Adipocyte (in vitro differentiated cells): ENCODE measurements around the gene RASSF9.

Experiments
- DNase-seq: peaks from one replicate; pipeline ENCODE4 v3.0.0-alpha.2; 2015; ENCODE audit warnings: low read depth
- H3K27me3 ChIP-seq: replicated peaks from 2 replicates; pipeline ENCODE4 v1.7.0; 2013; ENCODE audit warnings: mild to moderate bottlenecking, low read length, moderate library complexity; ENCODE audit not compliant: control insufficient read depth, insufficient read depth
- H3K36me3 ChIP-seq: 2 replicates; pipeline ENCODE4 v1.7.0; 2013; ENCODE audit warnings: low read length, mild to moderate bottlenecking, moderate library complexity; ENCODE audit not compliant: control insufficient read depth, insufficient read depth, severe bottlenecking
- H3K4me1 ChIP-seq: 2 replicates; pipeline ENCODE4 v1.7.0; 2013; ENCODE audit warnings: mild to moderate bottlenecking, low read length, moderate library complexity; ENCODE audit not compliant: control insufficient read depth, insufficient read depth
- H3K4me3 ChIP-seq: 2 replicates; pipeline ENCODE4 v1.7.0; 2013; ENCODE audit warnings: mild to moderate bottlenecking, low read length, moderate library complexity
- H3K9ac ChIP-seq: 2 replicates; pipeline ENCODE4 v1.7.0; 2013; ENCODE audit warnings: mild to moderate bottlenecking, low read length, moderate library complexity
- H3K9me3 ChIP-seq: 2 replicates; pipeline ENCODE4 v1.7.0; 2013; ENCODE audit warnings: mild to moderate bottlenecking, low read length, moderate library complexity; ENCODE audit not compliant: control insufficient read depth

The RASSF9 gene

GRCh38 chr12:85784096-85784720 lies 52.0 kb downstream of the RASSF9 start:
- H3K4me3 ChIP-seq: no peak overlapping the region
- no peaks in the 10 kb centered on the region for H3K27me3 ChIP-seq
- H3K9ac ChIP-seq: no peak overlapping the region
- DNase-seq: no peak
- peaks cover 6% of the 10 kb centered on the region for H3K4me1 ChIP-seq
- H3K36me3 ChIP-seq: no peaks in the 10 kb centered on the region
- H3K9me3 ChIP-seq: no peaks in the 10 kb centered on the region

- H3K36me3 ChIP-seq: no peaks in the 10 kb centered on the region
- no peaks in the 10 kb centered on the region for H3K27me3 ChIP-seq
- peaks cover 6% of the 10 kb centered on the region for H3K4me1 ChIP-seq
- H3K9me3 ChIP-seq: no peaks in the 10 kb centered on the region
- H3K9ac ChIP-seq: no peak overlapping the region
- no peak overlapping the region for H3K4me3 ChIP-seq
- DNase-seq: no peak
Measured at GRCh38 chr12:85782711-85783110, 53.5 kb downstream of the RASSF9 start.

GRCh38 chr12:85781766-85782165 lies 54.4 kb downstream of the RASSF9 start:
- no peak overlapping the region for H3K9ac ChIP-seq
- no peaks in the 10 kb centered on the region for H3K36me3 ChIP-seq
- peaks cover 6% of the 10 kb centered on the region for H3K4me1 ChIP-seq
- DNase-seq: no peak
- no peak overlapping the region for H3K4me3 ChIP-seq
- H3K9me3 ChIP-seq: no peaks in the 10 kb centered on the region
- no peaks in the 10 kb centered on the region for H3K27me3 ChIP-seq

- DNase-seq: no peak
- Histone ChIP-seq H3K27me3 (no peaks in the 10 kb centered on the region), H3K4me1 (peaks cover 6% of the 10 kb centered on the region), H3K9me3 (no peaks in the 10 kb centered on the region), H3K36me3 (no peaks in the 10 kb centered on the region), H3K9ac (no peak overlapping the region), H3K4me3 (no peak overlapping the region)
Measured at GRCh38 chr12:85779768-85780167, 56.4 kb downstream of the RASSF9 start.

GRCh38 chr12:85775091-85775490 lies 61.1 kb downstream of the RASSF9 start:
- DNase-seq: no peak
- Histone ChIP-seq H3K9ac (no peak overlapping the region), H3K9me3 (no peaks in the 10 kb centered on the region), H3K27me3 (no peaks in the 10 kb centered on the region), H3K36me3 (no peaks in the 10 kb centered on the region), H3K4me3 (no peak overlapping the region), H3K4me1 (no peaks in the 10 kb centered on the region)

GRCh38 chr12:85765453-85765869 lies 70.7 kb downstream of the RASSF9 start:
- DNase-seq: no peak
- H3K9me3 ChIP-seq: no peaks in the 10 kb centered on the region
- H3K4me1 ChIP-seq: no peaks in the 10 kb centered on the region
- H3K9ac ChIP-seq: no peak overlapping the region
- no peak overlapping the region for H3K4me3 ChIP-seq
- H3K27me3 ChIP-seq: no peaks in the 10 kb centered on the region
- H3K36me3 ChIP-seq: no peaks in the 10 kb centered on the region

- no peak for DNase-seq
- Histone ChIP-seq H3K4me1 (peaks cover 3% of the 10 kb centered on the region), H3K4me3 (no peak overlapping the region), H3K27me3 (no peaks in the 10 kb centered on the region), H3K9ac (no peak overlapping the region), H3K9me3 (peaks cover 5% of the 10 kb centered on the region), H3K36me3 (no peaks in the 10 kb centered on the region)
Measured at GRCh38 chr12:85759623-85760022, 76.6 kb downstream of the RASSF9 start.

GRCh38 chr12:85759091-85759490 lies 77.1 kb downstream of the RASSF9 start:
- peaks cover 3% of the 10 kb centered on the region for H3K4me1 ChIP-seq
- H3K9ac ChIP-seq: no peak overlapping the region
- no peak for DNase-seq
- peaks cover 5% of the 10 kb centered on the region for H3K9me3 ChIP-seq
- H3K27me3 ChIP-seq: no peaks in the 10 kb centered on the region
- no peaks in the 10 kb centered on the region for H3K36me3 ChIP-seq
- no peak overlapping the region for H3K4me3 ChIP-seq

- Histone ChIP-seq H3K9ac (no peak overlapping the region), H3K4me1 (peaks cover 3% of the 10 kb centered on the region), H3K4me3 (no peak overlapping the region), H3K27me3 (no peaks in the 10 kb centered on the region), H3K9me3 (peaks cover 5% of the 10 kb centered on the region), H3K36me3 (no peaks in the 10 kb centered on the region)
- DNase-seq: peak; percentile 14
Measured at GRCh38 chr12:85755760-85756159, 80.4 kb downstream of the RASSF9 start.
